ENCODE measurements around the gene MYEF2. TPM values are rescaled to one million over a fixed set of nuclear protein-coding genes. Genes with fewer than 3 reads are reported as not detected.

Gene MYEF2
- total RNA-seq, 2 donors from 2014 or later = 8.9 to 16.4 TPM

DNA sequence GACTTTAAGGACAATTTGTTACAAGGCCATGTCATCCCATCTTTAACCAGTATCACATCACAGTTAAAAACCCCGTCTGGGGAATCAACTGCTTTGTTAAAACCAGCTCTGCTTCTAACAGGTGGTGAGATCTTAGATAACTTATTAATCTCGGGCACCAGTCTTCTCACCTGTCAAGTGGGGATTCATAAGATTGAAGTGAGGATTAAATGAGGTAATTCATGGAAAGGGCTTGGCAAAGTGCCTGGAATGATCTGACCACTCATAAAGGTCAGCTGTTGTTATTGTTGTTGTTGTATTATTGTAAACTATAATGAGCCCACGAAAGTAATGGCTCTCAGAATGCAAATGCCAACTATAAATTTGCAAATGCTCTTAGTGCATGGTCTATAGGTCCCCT, 87.4 kb downstream of the MYEF2 start:
- Mint-ChIP-seq H3K27me3 (peaks cover 0 to 16% of the 10 kb centered on the region in 2 donors), H3K4me1 (ENCODE audit: low read depth in 2 of 2) (no peaks in the 10 kb centered on the region), H3K36me3 (no peaks in the 10 kb centered on the region), H3K27ac (no peak overlapping the region), H3K9me3 (no peaks in the 10 kb centered on the region), H3K4me3 (no peak overlapping the region)
- ATAC-seq (no peak), DNase-seq (ENCODE audit: low spot score) (no peak)

DNA sequence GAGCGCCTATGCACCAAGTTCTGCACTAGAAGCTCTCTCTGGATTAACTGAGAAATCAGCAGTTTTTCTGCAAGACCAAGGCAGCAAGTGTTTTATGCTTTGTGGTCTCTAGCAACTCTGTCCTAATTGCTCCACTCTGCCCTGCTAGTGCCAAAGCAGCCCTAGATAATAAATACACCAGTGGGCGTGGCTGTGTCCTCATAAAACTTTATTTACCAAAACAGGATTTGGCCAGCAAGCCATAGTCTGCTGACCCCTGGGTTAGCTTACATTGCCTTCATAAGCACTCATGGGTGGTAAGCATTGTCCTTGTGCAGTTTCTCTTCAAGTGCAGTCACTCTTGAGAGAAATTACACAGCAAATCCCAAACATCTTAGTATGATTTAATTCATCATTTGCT, 88.0 kb downstream of the MYEF2 start:
- H3K27me3 Mint-ChIP-seq = peaks cover 0 to 16% of the 10 kb centered on the region in 2 donors
- H3K4me3 Mint-ChIP-seq = no peak overlapping the region

GRCh38 chr15:48089702-48090101, 88.4 kb downstream of the MYEF2 start:
- ATAC-seq (no peak), DNase-seq (ENCODE audit: low spot score) (no peak)
- no peak overlapping the region for H3K4me3 Mint-ChIP-seq
- H3K27me3 Mint-ChIP-seq = peaks cover 0 to 16% of the 10 kb centered on the region in 2 donors
- H3K9me3 Mint-ChIP-seq = no peaks in the 10 kb centered on the region
- no peak overlapping the region for H3K27ac Mint-ChIP-seq
- H3K36me3 Mint-ChIP-seq = no peaks in the 10 kb centered on the region
- no peaks in the 10 kb centered on the region for H3K4me1 Mint-ChIP-seq (ENCODE audit: low read depth in 2 of 2)

More for the DNA sequence above, 88.0 kb downstream of the MYEF2 start:
- ATAC-seq (no peak), DNase-seq (ENCODE audit: low spot score) (no peak)
- Mint-ChIP-seq H3K4me1 (ENCODE audit: low read depth in 2 of 2) (no peaks in the 10 kb centered on the region), H3K9me3 (no peaks in the 10 kb centered on the region), H3K27ac (no peak overlapping the region), H3K36me3 (no peaks in the 10 kb centered on the region)

DNA sequence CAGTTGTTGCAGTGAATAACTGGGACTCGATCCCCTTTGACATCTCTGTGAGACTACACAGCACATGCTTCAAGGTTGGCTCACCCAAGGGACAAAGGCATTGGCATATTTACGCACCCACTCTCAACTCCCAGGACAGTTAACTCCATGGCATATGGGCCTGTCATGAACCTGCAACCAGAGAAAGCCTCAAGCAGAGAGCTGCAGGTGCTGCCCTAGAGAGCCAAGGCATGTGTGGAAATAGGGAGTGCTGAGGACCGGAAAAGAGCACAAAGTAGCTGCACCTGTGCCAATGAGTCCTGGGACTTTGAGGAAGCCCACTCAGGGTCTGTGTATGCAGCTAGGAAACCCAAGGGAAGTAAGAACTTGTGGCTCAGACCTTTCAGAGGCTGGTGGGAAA, 90.3 kb downstream of the MYEF2 start:
- no peak for DNase-seq (ENCODE audit: low spot score)
- Mint-ChIP-seq H3K4me3 (no peak overlapping the region), H3K4me1 (ENCODE audit: low read depth in 2 of 2) (no peaks in the 10 kb centered on the region), H3K9me3 (no peaks in the 10 kb centered on the region), H3K27me3 (peaks cover 0 to 8% of the 10 kb centered on the region in 2 donors), H3K36me3 (no peaks in the 10 kb centered on the region), H3K27ac (no peak overlapping the region)
- ATAC-seq = no peak

GRCh38 chr15:48086576-48086975, 91.5 kb downstream of the MYEF2 start:
- H3K27ac Mint-ChIP-seq = no peak overlapping the region
- H3K9me3 Mint-ChIP-seq = no peaks in the 10 kb centered on the region
- ATAC-seq (no peak), DNase-seq (ENCODE audit: low spot score) (no peak)
- H3K4me3 Mint-ChIP-seq = no peak overlapping the region
- H3K4me1 Mint-ChIP-seq (ENCODE audit: low read depth in 2 of 2) = no peaks in the 10 kb centered on the region
- H3K36me3 Mint-ChIP-seq = no peaks in the 10 kb centered on the region
- peaks cover 5 to 17% of the 10 kb centered on the region in 2 donors for H3K27me3 Mint-ChIP-seq

GRCh38 chr15:48086133-48086532, 92.0 kb downstream of the MYEF2 start:
- Mint-ChIP-seq H3K27me3 (peaks cover 5 to 17% of the 10 kb centered on the region in 2 donors), H3K9me3 (no peaks in the 10 kb centered on the region), H3K27ac (no peak overlapping the region), H3K4me1 (ENCODE audit: low read depth in 2 of 2) (no peaks in the 10 kb centered on the region), H3K4me3 (no peak overlapping the region), H3K36me3 (no peaks in the 10 kb centered on the region)
- ATAC-seq = no peak
- DNase-seq (ENCODE audit: low spot score) = no peak

DNA sequence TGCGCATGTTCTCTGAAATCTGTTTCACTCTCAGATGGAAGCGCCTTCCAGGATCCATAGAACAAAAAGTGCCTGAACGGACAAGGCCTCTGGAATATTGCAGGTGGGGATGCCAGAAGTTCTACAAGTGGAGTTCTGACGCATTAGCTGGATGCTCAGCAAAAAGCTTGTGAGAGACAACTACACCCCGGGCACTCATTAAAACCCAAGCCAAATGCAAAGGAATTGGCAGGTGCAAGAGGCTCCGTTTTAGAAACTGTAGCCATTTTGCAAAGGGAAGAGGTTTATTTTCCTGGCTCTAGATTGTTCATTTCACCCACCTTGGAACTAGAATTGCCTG, 92.5 kb downstream of the MYEF2 start:
- DNase-seq (ENCODE audit: low spot score) (no peak), ATAC-seq (no peak)
- Mint-ChIP-seq H3K9me3 (no peaks in the 10 kb centered on the region), H3K27me3 (peaks cover 6 to 17% of the 10 kb centered on the region in 2 donors), H3K4me1 (ENCODE audit: low read depth in 2 of 2) (no peaks in the 10 kb centered on the region), H3K4me3 (no peak overlapping the region), H3K27ac (no peak overlapping the region), H3K36me3 (no peaks in the 10 kb centered on the region)

- Mint-ChIP-seq H3K4me1 (ENCODE audit: low read depth in 2 of 2) (no peaks in the 10 kb centered on the region), H3K27ac (no peak overlapping the region), H3K27me3 (peaks cover 9 to 18% of the 10 kb centered on the region in 2 donors), H3K36me3 (no peaks in the 10 kb centered on the region), H3K4me3 (no peak overlapping the region), H3K9me3 (no peaks in the 10 kb centered on the region)
- DNase-seq (ENCODE audit: low spot score) = no peak
- no peak for ATAC-seq
Measured at GRCh38 chr15:48084759-48085590, 93.1 kb downstream of the MYEF2 start.

Other genes starting within 250 kb of the MYEF2 start
- not detected for gene SLC24A5, start 57.3 kb downstream of the MYEF2 start, total RNA-seq
- not detected for gene CTXN2, start 13.4 kb upstream of the MYEF2 start, total RNA-seq
- gene SLC12A1, start 28.0 kb upstream of the MYEF2 start, total RNA-seq = not detected
- 100 to 1,000 TPM; 126 to 258 TPM for gene DUT, start 153.1 kb upstream of the MYEF2 start, total RNA-seq

Data from natural killer cell treated with Interleukin-12 subunit alpha and Interleukin-12 subunit beta and Interleukin-15 and Interleukin-18, amount 100 ng/mL, for 72 hours (primary cell).